ENCODE results near the gene PALB2. TPM values are rescaled to one million over a fixed set of nuclear protein-coding genes. Genes with fewer than 3 reads are reported as not detected.

Gene PALB2
- total RNA-seq, 2 experiments from 2014 or later, result 20.3 to 20.8 TPM

DNA sequence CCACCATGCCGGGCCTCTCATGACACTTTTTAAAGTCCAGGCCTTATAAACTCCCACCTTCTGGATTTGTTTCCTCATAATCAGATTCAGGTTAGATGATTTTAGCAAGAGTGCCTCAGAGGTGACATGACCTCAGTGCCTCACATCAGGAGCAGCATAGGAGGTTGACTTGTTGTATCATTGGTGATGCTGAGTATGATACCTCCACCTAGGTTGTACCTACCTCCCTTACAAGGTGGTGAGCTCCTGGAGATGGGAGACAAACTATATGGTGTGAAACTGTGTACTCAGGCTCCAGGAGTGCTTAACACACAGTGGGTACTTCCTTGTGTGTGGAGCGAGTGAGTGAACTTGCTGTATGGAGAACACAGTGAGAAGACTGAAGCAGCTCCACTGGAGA is 63.6 kb downstream of the PALB2 start:
- no peaks in the 10 kb centered on the region for H3K27me3 Mint-ChIP-seq
- H3K36me3 Mint-ChIP-seq, result peaks cover 18% of the 10 kb centered on the region
- H3K9me3 Mint-ChIP-seq, result no peaks in the 10 kb centered on the region
- no peak overlapping the region for H3K4me3 Mint-ChIP-seq
- ChIA-PET POLR2A (no interaction called here), CTCF (no interaction called here)
- no peak for DNase-seq
- no peak overlapping the region for H3K27ac Mint-ChIP-seq
- intact Hi-C loops (cut with micrococcal nuclease), result no loop called here
- no peaks in the 10 kb centered on the region for H3K4me1 Mint-ChIP-seq (ENCODE audit: low read depth)

DNA sequence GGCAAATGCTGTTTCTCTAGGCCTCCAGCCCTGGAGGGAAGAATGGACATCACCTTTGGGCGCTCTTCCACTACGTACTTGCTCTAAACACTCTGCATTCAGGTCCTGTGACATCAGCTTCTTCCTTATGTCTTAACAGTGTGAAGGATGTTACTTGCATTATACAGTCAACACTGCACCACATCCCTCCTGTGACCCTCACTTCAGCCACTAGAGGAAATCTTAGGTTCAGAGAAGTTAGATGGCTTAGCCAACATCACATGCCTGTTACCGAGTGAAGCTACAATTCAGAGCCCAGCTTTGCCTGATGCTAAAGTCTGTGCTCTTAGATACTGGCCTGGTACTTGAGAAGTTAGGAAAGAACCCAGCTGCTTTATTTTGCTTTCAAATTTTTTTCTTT is 65.3 kb downstream of the PALB2 start:
- DNase-seq, result no peak
- Mint-ChIP-seq H3K4me3 (no peak overlapping the region), H3K36me3 (peaks cover 27% of the 10 kb centered on the region), H3K9me3 (no peaks in the 10 kb centered on the region), H3K4me1 (ENCODE audit: low read depth) (no peaks in the 10 kb centered on the region), H3K27ac (no peak overlapping the region), H3K27me3 (no peaks in the 10 kb centered on the region)
- intact Hi-C loops (cut with micrococcal nuclease), result no loop called here
- POLR2A ChIA-PET, result interaction anchor here (0.7 kb wide), 1 partner anchor 13 kb away, joined by 3 read pairs; no protein-coding TSS in a partner anchor
- CTCF ChIA-PET, result interaction anchor here (1.0 to 1.2 kb wide), 2 partner anchors 21 to 142 kb away, joined by 3 read pairs; no protein-coding TSS in a partner anchor

DNA sequence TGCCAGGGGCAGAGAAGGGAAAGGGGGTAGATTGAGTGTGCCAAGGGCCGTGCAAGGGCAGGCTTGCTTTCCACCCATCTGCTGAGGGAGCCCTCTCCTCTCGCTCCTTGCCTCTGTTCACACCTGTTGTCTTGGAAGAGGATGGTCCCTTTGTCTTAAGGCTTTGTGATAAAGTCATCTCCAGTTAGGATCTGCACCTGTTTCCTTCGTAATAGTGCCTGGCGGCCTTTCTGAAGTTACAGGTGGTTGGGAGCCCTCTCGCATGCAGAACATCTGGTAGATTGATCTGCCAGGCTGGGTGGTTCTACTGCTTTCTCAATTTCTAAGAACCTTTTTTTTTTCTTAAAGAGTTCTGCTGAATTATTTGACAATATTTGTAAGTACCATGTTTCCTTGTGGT is 67.3 kb downstream of the PALB2 start:
- no peak for DNase-seq
- H3K4me3 Mint-ChIP-seq, result no peak overlapping the region
- ChIA-PET POLR2A (no interaction called here), CTCF (no interaction called here)
- no peaks in the 10 kb centered on the region for H3K9me3 Mint-ChIP-seq
- H3K4me1 Mint-ChIP-seq (ENCODE audit: low read depth), result peaks cover 2% of the 10 kb centered on the region
- intact Hi-C loops (cut with micrococcal nuclease), result no loop called here
- no peak overlapping the region for H3K27ac Mint-ChIP-seq
- H3K27me3 Mint-ChIP-seq, result no peaks in the 10 kb centered on the region
- peaks cover 21% of the 10 kb centered on the region for H3K36me3 Mint-ChIP-seq

DNA sequence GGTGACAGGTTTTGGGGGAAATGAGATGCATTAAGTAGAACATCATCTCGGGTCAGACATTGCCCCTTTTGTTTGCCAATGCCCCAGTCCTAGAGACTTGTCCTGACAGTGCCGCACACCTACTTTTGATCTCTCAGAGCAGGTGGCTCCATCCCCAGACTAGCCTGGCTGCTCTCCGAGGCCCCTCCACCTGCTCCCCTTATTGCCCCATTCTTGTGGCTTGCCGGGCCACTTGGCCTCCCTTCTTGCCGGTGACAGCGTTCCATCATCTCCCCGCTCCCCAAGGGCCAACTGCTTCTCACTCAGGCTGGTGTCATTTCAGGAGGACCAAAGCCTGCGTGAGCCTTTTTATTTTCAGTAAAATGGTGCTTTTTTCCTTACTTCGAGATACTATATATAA is 68.7 kb downstream of the PALB2 start:
- H3K36me3 Mint-ChIP-seq, result peaks cover 27% of the 10 kb centered on the region
- no peaks in the 10 kb centered on the region for H3K9me3 Mint-ChIP-seq
- ChIA-PET POLR2A (no interaction called here), CTCF (interaction anchor here (0.9 kb wide), 1 partner anchor 14 kb away, joined by 3 read pairs; the partner anchor contains the start of gene UBFD1)
- H3K27me3 Mint-ChIP-seq, result no peaks in the 10 kb centered on the region
- H3K4me1 Mint-ChIP-seq (ENCODE audit: low read depth), result peaks cover 2% of the 10 kb centered on the region
- H3K4me3 Mint-ChIP-seq, result no peak overlapping the region
- DNase-seq, result no peak
- intact Hi-C loops (cut with micrococcal nuclease), result no loop called here
- no peak overlapping the region for H3K27ac Mint-ChIP-seq

DNA sequence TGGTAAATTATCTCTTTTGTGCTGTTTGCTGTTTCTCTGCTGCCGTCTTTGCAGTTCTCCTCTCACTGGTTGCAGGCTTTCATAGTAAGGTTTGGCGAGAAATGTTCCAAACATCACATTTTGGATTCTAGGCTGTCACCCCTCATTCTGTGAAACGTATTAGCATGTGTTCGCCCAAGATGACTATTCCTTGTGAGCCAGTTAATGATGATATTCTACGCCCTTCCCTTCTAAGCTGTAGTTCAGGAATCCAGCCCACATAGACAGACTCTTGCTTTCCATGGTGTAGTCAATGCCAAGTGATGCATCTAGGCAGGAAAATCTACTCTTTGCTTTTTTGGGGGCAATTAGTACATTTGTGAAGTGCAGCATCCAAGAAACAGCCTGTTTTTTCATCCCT is 69.2 kb downstream of the PALB2 start:
- Mint-ChIP-seq H3K27ac (no peak overlapping the region), H3K4me1 (ENCODE audit: low read depth) (peaks cover 2% of the 10 kb centered on the region), H3K36me3 (peaks cover 30% of the 10 kb centered on the region), H3K27me3 (no peaks in the 10 kb centered on the region), H3K9me3 (no peaks in the 10 kb centered on the region), H3K4me3 (no peak overlapping the region)
- CTCF ChIA-PET, result interaction anchor here (0.9 kb wide), 1 partner anchor 14 kb away, joined by 3 read pairs; the partner anchor contains the start of gene UBFD1
- DNase-seq, result no peak
- intact Hi-C loops (cut with micrococcal nuclease), result no loop called here
- POLR2A ChIA-PET, result interaction anchor here (1.4 kb wide), 1 partner anchor 14 kb away, joined by 3 read pairs; the partner anchor contains the start of genes EARS2 and UBFD1

DNA sequence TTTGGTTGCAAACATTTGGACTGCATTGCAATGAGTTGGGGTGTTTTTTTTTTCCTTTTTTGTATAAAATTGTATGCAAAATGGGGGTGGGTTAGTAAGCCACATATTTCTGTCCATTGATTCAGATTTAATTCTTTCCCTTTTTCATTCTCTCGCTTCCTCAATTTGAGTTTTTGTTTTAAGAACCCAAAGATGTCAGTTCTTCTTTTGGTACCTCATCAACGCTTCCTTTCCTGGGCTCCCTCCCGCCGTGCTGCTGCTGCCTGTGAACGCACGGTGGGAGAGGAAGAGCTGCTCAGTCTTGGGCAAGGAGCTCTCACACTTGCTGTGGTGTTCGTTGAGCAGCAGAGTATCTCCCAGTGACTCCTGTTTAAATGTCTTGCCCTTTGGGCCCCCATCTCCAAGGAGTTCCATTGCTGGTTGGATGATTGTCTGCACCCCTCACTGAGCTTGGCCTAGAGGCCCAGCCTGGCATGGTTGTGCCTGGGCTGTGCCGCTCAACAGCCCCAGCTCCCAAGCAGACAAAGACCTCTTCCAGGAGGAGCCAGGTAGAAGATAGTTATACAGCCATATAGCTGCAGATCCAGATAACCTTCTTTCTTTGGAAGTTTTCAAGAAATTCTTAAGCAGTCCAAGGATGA is 70.0 kb downstream of the PALB2 start:
- intact Hi-C loops (cut with micrococcal nuclease), result no loop called here
- no peak for DNase-seq
- no peak overlapping the region for H3K27ac Mint-ChIP-seq
- H3K9me3 Mint-ChIP-seq, result no peaks in the 10 kb centered on the region
- peaks cover 33% of the 10 kb centered on the region for H3K36me3 Mint-ChIP-seq
- no peaks in the 10 kb centered on the region for H3K27me3 Mint-ChIP-seq
- H3K4me1 Mint-ChIP-seq (ENCODE audit: low read depth), result peaks cover 2% of the 10 kb centered on the region
- CTCF ChIA-PET, result no interaction called here
- POLR2A ChIA-PET, result interaction anchor here (1.4 kb wide), 1 partner anchor 14 kb away, joined by 3 read pairs; the partner anchor contains the start of genes EARS2 and UBFD1
- H3K4me3 Mint-ChIP-seq, result no peak overlapping the region

DNA sequence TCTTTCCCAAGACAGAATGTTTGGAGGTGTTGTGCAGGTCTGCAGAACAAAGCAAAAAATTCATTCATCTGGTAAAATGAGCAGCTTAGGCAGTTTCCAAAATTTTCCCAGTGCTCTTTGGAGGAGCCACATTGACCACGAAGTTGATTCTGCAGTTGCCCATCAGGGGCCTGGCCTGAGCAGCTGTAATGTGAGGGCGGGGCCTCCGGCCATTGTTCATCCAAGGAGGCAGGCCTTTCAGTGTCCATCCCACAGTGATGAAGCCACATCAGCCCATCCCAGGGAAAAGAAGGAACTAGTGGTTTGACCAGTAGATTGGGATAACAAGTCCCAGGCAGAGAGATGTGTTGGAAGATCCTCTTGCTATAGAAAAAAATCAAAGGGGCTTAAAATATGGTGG is 73.5 kb downstream of the PALB2 start:
- Mint-ChIP-seq H3K27ac (no peak overlapping the region), H3K4me1 (ENCODE audit: low read depth) (peaks cover 2% of the 10 kb centered on the region), H3K4me3 (no peak overlapping the region), H3K9me3 (no peaks in the 10 kb centered on the region), H3K36me3 (peaks cover 50% of the 10 kb centered on the region), H3K27me3 (no peaks in the 10 kb centered on the region)
- ChIA-PET CTCF (no interaction called here), POLR2A (no interaction called here)
- DNase-seq, result no peak
- intact Hi-C loops (cut with micrococcal nuclease), result no loop called here

DNA sequence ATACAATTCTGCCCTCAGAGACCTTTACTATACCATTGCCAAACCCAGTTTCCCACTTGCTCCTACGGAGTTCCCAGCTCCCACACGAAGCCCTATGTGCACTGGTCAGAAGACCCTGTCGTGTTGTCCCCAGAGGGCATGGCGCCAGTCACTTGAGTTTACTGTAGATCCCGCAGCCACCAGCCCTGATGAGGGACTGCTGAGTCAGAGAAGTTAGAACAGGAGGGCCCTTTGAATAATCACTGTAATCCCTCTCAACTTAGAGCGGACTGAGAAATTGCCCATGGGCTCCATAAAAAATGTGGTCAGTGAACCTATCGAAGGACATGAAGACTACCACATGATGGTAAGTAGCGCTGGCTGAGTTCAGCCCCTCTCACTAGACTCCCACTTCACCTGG is 74.4 kb downstream of the PALB2 start:
- ChIA-PET CTCF (no interaction called here), POLR2A (no interaction called here)
- Mint-ChIP-seq H3K27me3 (no peaks in the 10 kb centered on the region), H3K4me3 (no peak overlapping the region), H3K27ac (no peak overlapping the region), H3K9me3 (no peaks in the 10 kb centered on the region), H3K36me3 (peaks cover 53% of the 10 kb centered on the region), H3K4me1 (ENCODE audit: low read depth) (peaks cover 2% of the 10 kb centered on the region)
- DNase-seq, result no peak
- intact Hi-C loops (cut with micrococcal nuclease), result no loop called here

DNA sequence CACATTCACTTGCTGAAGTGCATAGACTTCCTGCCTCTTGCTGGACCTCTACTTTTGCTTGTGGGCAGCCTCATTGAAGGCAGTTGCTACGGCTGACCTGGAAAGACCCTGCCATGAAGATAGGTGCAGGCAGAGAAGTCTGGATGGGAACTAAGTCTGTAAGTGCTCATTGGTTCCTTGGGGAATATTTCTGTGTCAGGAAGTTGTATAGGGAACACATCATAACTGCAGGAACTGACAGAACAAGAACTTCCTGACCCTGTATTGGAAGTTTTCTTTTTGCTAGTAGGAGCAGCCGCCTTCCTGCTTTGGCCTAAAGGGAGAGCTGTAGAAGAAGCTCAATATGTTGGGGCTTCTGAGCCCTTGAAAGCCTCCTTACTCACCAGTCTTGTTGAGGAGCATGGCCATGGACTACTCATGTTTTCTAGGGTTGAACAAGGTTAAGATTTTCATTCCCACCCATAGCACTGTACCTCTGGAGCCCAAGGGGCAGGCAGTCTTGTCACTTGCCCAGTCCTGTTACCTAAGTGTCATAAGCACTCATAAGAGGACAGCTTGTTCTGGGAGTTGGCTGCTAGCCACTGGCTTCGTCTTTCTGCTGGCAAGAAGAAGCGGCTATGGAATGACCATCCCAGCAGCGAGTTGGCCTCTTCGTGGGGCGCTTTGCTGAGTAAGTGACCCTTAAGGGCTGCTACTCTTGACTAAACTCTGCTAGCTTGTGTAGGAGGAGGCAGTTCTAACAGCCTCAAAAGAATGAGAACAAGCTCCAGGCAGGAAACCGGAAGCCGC is 76.3 kb downstream of the PALB2 start:
- POLR2A ChIA-PET, result interaction anchor here (0.5 kb wide), 1 partner anchor 68 kb away, joined by 3 read pairs; no protein-coding TSS in a partner anchor
- no peak overlapping the region for H3K4me3 Mint-ChIP-seq
- peaks cover 14% of the 10 kb centered on the region for H3K4me1 Mint-ChIP-seq (ENCODE audit: low read depth)
- CTCF ChIA-PET, result no interaction called here
- H3K36me3 Mint-ChIP-seq, result peaks cover 46% of the 10 kb centered on the region
- H3K27me3 Mint-ChIP-seq, result no peaks in the 10 kb centered on the region
- intact Hi-C loops (cut with micrococcal nuclease), result no loop called here
- H3K27ac Mint-ChIP-seq, result no peak overlapping the region
- DNase-seq, result no peak
- no peaks in the 10 kb centered on the region for H3K9me3 Mint-ChIP-seq

DNA sequence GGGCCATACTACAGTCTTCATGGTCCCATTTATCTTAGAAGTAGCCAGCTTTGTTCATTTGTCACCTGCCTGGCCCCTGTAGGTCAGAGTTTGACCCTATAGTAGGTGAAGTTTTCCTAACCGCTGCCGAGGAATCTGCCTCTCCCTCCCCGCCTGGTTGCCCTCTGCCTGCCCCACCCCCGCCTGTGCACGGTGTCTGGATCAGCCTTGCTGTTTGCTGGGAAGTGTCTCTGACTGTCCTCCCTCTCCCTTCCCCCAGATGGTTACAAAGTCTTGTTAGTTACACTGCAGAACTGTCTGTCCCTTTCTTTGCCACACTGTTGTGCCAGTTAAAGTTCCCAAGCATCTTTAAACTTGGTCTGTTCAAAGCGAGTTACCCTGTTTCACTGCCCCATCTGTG is 77.9 kb downstream of the PALB2 start:
- no peaks in the 10 kb centered on the region for H3K9me3 Mint-ChIP-seq
- H3K27ac Mint-ChIP-seq, result no peak overlapping the region
- ChIA-PET CTCF (interaction anchor here (2.2 kb wide), 1 partner anchor 34 kb away, joined by 12 read pairs; the partner anchor contains the start of gene NDUFAB1), POLR2A (interaction anchor here (1.2 kb wide), 1 partner anchor 13 kb away, joined by 3 read pairs; no protein-coding TSS in a partner anchor)
- H3K4me3 Mint-ChIP-seq, result no peak overlapping the region
- H3K4me1 Mint-ChIP-seq (ENCODE audit: low read depth), result peaks cover 25% of the 10 kb centered on the region
- DNase-seq, result no peak
- H3K36me3 Mint-ChIP-seq, result peaks cover 42% of the 10 kb centered on the region
- intact Hi-C loops (cut with micrococcal nuclease), result no loop called here
- H3K27me3 Mint-ChIP-seq, result no peaks in the 10 kb centered on the region

DNA sequence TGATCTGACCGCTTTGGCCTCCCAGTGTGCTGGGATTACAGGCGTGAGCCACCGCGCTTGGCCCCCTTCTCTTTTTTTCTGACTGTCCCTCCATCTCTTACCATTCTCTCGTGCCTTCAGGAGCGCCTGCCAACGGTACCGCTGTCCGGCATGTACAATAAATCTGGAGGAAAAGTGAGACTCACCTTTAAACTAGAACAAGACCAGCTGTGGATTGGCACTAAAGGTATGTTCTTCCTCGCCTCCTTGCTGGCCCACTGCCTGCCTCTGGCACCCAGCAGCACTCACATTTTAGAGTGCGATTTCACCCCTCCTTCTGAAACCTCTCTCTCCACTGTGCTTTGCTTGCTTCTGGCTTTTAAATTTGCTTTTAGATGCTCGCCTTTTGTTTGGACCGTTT is 78.6 kb downstream of the PALB2 start:
- H3K9me3 Mint-ChIP-seq, result no peaks in the 10 kb centered on the region
- H3K4me1 Mint-ChIP-seq (ENCODE audit: low read depth), result peaks cover 25% of the 10 kb centered on the region
- peaks cover 39% of the 10 kb centered on the region for H3K36me3 Mint-ChIP-seq
- no peak overlapping the region for H3K4me3 Mint-ChIP-seq
- H3K27ac Mint-ChIP-seq, result no peak overlapping the region
- ChIA-PET POLR2A (interaction anchor here (1.2 kb wide), 1 partner anchor 14 kb away, joined by 3 read pairs; no protein-coding TSS in a partner anchor), CTCF (interaction anchor here (2.2 kb wide), 1 partner anchor 35 kb away, joined by 12 read pairs; the partner anchor contains the start of gene NDUFAB1)
- H3K27me3 Mint-ChIP-seq, result no peaks in the 10 kb centered on the region
- intact Hi-C loops (cut with micrococcal nuclease), result no loop called here
- no peak for DNase-seq

DNA sequence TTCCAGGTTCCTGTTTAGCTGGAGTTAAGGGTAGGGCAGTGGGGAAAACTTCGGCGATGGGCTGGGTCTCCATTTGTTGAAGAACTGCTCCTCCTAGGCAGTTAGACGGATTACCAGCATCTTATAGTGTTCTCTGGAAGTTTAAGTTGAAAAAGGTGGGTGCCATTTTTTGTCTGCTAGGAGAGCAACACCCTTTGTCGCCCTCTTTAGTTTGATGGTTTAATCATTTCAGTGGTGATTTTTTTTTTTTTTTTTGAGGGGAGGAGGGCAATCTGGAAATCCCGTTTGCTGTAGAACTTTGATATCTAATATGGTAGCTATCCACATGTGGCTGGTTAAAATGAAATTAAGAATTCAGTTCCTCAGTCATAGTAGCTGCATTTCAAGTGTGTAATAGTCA is 79.5 kb downstream of the PALB2 start:
- Mint-ChIP-seq H3K9me3 (no peaks in the 10 kb centered on the region), H3K4me3 (no peak overlapping the region), H3K4me1 (ENCODE audit: low read depth) (peaks cover 30% of the 10 kb centered on the region), H3K27ac (peak overlapping the region; percentile 49), H3K36me3 (peaks cover 35% of the 10 kb centered on the region), H3K27me3 (no peaks in the 10 kb centered on the region)
- ChIA-PET POLR2A (no interaction called here), CTCF (interaction anchor here (1.0 to 2.2 kb wide), 2 partner anchors 16 to 35 kb away, joined by 4 to 12 read pairs; partner anchors contain the start of gene NDUFAB1)
- intact Hi-C loops (cut with micrococcal nuclease), result no loop called here
- DNase-seq, result no peak

All from activated CD4-positive, alpha-beta memory T cell treated with anti-CD3 and anti-CD28 coated beads for 36 hours (primary cell).